RWPE1 (cell line): Measurements from ENCODE around the gene CBX2.
A peak's percentile ranks its signal among the peaks of the same experiment; 100 is the strongest.

Source experiments
- CTCF ChIA-PET: fragments of 350-600 bp; sonication (Branson Sonifier 250); formaldehyde crosslinking; extraction: SDS; loops from one replicate; lab custom pipeline; 2021; lab: Yijun Ruan, JAX
- POLR2A ChIA-PET: fragments of 400-600 bp; formaldehyde crosslinking; extraction: SDS; loops from one replicate; lab custom pipeline; 2020; ENCODE audit warnings: antibody characterized with exemption; ENCODE audit not compliant: low non-redundant PET; lab: Yijun Ruan, JAX
- DNase-seq: peaks from one replicate; pipeline ENCODE4 v3.0.0; 2012; ENCODE audit warnings: low spot score
- H3K27ac ChIP-seq: fragments of 450-650 bp; 2 replicates; pipeline ENCODE4 v1.5.1; 2017
- TF ChIP-seq, protein P1 (sequence below): fragments of 450-650 bp; conservative IDR thresholded peaks from 2 replicates; pipeline ENCODE4 v1.5.1; 2017; ENCODE audit warnings: low read depth, mild to moderate bottlenecking

CBX2 gene

GRCh38 chr17:79791735-79792161 is 13.8 kb downstream of the CBX2 start:
- TF ChIP-seq, protein P1, sequence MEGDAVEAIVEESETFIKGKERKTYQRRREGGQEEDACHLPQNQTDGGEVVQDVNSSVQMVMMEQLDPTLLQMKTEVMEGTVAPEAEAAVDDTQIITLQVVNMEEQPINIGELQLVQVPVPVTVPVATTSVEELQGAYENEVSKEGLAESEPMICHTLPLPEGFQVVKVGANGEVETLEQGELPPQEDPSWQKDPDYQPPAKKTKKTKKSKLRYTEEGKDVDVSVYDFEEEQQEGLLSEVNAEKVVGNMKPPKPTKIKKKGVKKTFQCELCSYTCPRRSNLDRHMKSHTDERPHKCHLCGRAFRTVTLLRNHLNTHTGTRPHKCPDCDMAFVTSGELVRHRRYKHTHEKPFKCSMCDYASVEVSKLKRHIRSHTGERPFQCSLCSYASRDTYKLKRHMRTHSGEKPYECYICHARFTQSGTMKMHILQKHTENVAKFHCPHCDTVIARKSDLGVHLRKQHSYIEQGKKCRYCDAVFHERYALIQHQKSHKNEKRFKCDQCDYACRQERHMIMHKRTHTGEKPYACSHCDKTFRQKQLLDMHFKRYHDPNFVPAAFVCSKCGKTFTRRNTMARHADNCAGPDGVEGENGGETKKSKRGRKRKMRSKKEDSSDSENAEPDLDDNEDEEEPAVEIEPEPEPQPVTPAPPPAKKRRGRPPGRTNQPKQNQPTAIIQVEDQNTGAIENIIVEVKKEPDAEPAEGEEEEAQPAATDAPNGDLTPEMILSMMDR, result no peak
- no peak overlapping the region for H3K27ac ChIP-seq
- POLR2A ChIA-PET, result no interaction called here
- CTCF ChIA-PET, result interaction anchor here (1.1 kb wide), 1 partner anchor 124 kb away, joined by 3 read pairs; no protein-coding TSS in a partner anchor
- DNase-seq, result no peak

DNA sequence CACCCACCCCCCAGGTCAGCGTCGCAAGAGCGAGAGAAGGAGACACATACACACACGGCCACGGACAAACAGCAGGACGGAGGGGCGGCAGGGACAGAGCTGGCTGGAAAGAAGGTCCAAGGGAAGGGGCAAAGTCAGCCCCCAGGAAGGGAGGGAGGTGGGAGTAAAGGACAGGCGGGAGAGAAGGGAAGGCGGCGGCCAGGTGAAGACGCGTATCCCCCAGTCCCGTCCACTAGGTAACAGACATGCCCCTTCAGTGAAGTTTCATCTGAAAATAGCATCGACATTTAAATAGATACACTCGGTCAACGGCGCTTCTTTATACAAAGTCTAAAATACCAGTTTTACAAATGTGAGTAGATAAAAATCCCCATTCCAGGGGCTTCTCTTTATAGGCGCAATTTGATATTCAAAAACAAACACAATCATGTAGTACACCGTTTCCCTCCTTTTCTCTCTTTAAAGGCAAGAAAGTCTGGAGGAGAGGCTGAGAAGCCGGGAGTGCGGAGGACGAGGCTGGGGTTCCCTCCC is 14.5 kb downstream of the CBX2 start:
- TF ChIP-seq, protein P1, result no peak
- H3K27ac ChIP-seq, result no peak overlapping the region
- CTCF ChIA-PET, result no interaction called here
- no peak for DNase-seq
- POLR2A ChIA-PET, result no interaction called here

DNA sequence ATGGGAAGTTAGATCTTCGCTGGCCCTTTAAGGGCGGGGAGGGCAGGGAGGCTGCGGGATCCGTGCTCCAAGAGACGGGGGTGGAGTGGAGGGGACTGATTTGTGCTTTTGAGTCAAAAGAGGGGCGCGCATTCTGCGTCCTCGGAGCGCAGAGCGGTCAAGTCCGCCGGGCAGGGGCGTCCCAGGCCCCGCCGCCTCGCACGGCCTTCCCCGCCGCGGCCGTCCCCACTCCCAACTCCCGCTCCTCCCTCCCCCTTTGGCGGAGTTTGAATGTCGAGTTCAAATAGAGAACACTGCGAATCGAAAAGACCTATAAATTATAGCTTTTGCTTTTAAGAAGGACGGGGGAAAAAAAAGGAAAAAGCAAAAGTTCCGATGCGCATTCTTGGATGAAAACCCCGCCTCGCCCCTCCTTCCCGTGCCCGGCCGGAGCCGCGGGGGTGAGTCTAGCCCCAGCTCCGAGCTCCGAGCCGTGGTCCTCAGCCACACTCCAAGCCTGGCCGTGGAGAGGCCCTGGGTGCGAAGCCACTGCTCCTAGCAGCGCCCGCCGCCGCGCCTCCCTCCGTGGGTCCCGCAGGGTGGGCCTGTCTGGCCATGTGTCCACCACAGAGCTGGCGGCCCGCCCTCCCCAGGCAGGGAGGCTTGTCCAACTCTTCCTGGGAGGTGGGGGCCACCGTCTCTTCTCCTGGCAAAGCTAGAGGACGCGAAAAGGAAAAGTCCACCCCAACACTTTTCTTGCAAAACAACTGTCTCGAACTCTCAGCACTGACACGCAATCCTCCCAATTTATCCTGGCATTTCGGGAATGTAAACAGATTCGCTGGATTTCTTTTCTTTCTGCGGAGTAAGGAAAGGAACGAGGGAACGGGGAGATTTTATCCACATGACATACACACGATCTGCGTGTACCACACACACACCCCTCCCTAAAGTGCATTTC is 15.3 kb downstream of the CBX2 start:
- TF ChIP-seq, protein P1, result no peak
- CTCF ChIA-PET, result no interaction called here
- POLR2A ChIA-PET, result no interaction called here
- H3K27ac ChIP-seq, result peak overlapping the region; percentile 7; the same call in 1 of the 2 replicates
- DNase-seq, result no peak

DNA sequence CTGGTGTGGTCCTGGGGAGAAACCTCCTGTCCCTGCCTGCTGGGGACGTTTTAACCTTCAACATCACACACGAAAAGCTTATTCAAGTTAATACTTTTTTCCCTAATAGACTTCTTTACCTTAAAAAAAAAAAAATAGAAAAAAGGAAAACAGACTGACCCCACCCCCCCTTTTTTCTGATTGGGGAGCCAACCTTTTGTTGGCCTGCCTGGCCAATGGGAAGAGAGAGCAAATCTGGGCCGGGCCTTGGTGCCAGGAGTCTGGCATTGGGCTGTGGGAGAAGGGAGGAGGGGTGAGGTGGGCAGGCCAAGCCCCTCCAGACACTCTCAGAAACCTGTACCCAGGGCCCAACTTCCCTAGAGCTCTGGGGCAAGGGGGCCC is 16.0 kb downstream of the CBX2 start:
- DNase-seq, result no peak
- TF ChIP-seq, protein P1, result no peak
- H3K27ac ChIP-seq, result no peak overlapping the region
- POLR2A ChIA-PET, result no interaction called here
- CTCF ChIA-PET, result interaction anchor here (0.6 to 1.2 kb wide), 2 partner anchors 46 to 52 kb away, joined by 3 to 4 read pairs; no protein-coding TSS in a partner anchor

- DNase-seq, result no peak
- ChIA-PET POLR2A (interaction anchor here (0.6 kb wide), 1 partner anchor 38 kb away, joined by 3 read pairs; no protein-coding TSS in a partner anchor), CTCF (interaction anchor here (0.6 to 1.2 kb wide), 3 partner anchors 53 to 136 kb away, joined by 3 to 5 read pairs (median 4); no protein-coding TSS in a partner anchor)
- H3K27ac ChIP-seq, result no peak overlapping the region
- TF ChIP-seq, protein P1, result no peak
Measured at GRCh38 chr17:79794659-79795511, 16.9 kb downstream of the CBX2 start.
